ENCODE measurements around the gene LORICRIN.
A peak's percentile ranks its signal among the peaks of the same experiment; 100 is the strongest.
"Not testable (repeated sequence)": the region's sequence is repeated elsewhere in the genome, so short reads cannot be mapped to it uniquely, and the experiment has no call there.

The LORICRIN gene

DNA sequence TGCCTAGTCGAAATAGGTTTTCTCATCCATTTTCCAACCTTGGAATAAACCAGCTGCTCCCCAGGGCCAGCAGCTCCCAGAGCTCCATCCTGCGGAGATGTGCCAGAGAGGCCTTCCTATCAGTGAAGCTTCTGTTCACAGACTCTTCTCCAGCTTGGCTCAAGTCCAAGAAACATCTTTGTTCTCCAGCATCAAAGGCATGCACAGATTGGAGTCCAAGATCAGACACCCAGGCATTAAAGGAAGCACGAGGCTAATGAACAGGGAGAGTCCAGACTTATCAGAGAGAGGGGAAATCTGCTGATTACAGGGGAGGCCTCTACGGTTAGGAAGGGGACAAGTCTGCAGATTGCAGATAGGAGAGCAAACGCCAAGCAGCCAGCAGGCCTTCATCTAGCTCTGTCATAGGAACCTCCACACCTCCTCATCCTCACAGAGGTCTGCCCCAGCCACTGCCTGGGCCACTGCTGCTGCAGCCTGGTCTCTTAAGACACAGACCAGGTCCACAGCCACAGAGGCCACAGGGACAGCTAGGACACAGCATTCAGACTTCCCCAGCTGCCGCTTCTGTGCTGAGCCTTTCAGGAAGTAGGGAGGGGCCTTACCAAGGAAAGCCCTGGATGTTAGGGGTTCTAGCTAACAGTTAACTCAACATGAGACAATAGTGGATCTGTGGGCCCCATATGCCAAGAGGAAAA is 38.7 kb upstream of the LORICRIN start:
- no peak for DNase-seq (ENCODE audit: low read depth)

DNA sequence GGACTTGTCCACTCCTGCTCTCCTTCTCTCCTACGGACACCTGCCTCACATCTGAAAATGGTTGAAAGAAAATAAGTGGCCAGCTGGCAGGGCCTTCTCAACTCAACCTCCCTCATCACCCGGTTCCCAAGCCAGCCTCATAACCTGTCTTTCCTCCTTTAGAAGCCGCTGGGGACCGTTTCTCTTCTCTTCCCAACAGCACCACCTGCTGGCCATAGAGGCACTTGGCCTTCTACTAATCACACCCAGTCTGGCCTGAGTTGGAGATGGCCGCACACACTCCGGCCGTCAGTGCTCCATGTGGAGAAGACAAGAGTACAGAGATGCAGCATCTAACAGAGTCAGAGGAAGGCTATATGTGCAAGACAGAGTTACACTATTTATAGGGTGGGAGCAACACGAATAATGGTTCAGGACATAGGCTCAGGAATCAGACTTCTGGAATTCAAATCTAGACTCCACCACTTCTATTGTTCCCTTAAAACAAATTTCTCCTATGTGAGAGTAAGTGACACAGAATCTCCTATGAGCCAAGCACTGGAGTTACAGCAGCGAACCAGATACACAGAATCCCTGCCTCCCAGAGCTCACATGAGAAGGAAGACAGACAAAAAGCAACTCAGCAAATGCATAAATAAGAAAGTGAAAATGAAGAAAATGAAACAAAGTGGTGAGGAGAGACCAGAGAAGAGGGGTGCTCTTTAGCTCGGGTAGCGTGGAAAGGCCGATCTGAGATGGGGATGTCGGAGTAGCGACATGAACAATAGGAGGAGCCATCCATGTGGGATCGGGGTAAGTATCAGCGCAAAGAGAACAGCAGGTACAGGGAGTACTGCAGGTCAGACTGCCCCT is 36.2 kb upstream of the LORICRIN start:
- not testable (repeated sequence) for H3K4me3 ChIP-seq (ENCODE audit: low read depth, low read length); DNase-seq (ENCODE audit: low read depth)
- TF ChIP-seq, protein P1, sequence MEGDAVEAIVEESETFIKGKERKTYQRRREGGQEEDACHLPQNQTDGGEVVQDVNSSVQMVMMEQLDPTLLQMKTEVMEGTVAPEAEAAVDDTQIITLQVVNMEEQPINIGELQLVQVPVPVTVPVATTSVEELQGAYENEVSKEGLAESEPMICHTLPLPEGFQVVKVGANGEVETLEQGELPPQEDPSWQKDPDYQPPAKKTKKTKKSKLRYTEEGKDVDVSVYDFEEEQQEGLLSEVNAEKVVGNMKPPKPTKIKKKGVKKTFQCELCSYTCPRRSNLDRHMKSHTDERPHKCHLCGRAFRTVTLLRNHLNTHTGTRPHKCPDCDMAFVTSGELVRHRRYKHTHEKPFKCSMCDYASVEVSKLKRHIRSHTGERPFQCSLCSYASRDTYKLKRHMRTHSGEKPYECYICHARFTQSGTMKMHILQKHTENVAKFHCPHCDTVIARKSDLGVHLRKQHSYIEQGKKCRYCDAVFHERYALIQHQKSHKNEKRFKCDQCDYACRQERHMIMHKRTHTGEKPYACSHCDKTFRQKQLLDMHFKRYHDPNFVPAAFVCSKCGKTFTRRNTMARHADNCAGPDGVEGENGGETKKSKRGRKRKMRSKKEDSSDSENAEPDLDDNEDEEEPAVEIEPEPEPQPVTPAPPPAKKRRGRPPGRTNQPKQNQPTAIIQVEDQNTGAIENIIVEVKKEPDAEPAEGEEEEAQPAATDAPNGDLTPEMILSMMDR (IDR thresholded peaks at IDR 0.05; ENCODE audit: low read depth, low read length, missing control alignments): peak; percentile 62

More for the DNA sequence above, 38.7 kb upstream of the LORICRIN start:
- H3K4me3 ChIP-seq (ENCODE audit: low read depth, low read length): no peak overlapping the region
- TF ChIP-seq, protein P1 (IDR thresholded peaks at IDR 0.05; ENCODE audit: low read depth, low read length, missing control alignments): no peak

DNA sequence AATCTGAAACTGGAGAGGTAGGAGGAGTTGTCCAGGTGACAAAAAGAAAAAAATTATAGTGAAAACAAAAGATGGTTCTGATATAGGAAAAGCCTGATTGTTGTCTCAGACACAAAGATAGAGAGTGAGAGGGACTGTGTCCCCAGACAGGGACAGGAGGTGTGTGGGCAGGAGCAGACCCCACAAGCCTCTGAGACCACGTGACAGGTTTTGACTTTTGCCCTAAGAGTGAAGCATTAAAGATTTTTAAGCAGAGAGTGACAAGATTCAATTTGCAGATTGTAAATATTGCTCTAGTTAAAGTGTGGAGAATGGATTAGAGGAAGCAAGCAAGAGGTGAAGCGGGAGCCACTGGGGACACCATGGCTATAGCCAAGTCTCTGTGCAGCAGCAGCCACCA is 31.7 kb upstream of the LORICRIN start:
- no peak for DNase-seq (ENCODE audit: low read depth)

DNA sequence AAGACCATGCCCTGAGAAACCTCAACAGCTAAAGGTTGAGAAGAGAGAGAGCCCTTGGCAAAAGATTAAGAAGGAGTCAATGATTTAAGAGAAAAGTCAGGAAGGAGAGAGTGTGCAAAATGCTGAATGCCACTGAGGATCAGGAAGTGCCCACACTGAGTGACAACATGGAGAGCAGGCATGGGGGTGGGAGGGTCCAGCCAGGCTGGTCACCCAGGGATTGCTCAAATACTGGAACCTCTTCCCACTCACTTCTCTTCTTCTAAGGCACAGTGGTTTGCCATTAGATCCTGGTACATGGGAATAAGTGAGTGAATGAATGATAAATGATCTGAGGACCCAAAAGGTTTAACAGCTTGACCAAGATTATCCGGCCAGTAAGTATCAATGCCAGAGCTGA is 31.0 kb upstream of the LORICRIN start:
- no peak for DNase-seq (ENCODE audit: low read depth)
- TF ChIP-seq, protein P1 (IDR thresholded peaks at IDR 0.05; ENCODE audit: low read depth, low read length, missing control alignments): no peak
- H3K4me3 ChIP-seq (ENCODE audit: low read depth, low read length): no peak overlapping the region

More for the DNA sequence above, 31.7 kb upstream of the LORICRIN start:
- H3K4me3 ChIP-seq (ENCODE audit: low read depth, low read length): no peak overlapping the region
- TF ChIP-seq, protein P1 (IDR thresholded peaks at IDR 0.05; ENCODE audit: low read depth, low read length, missing control alignments): no peak

DNA sequence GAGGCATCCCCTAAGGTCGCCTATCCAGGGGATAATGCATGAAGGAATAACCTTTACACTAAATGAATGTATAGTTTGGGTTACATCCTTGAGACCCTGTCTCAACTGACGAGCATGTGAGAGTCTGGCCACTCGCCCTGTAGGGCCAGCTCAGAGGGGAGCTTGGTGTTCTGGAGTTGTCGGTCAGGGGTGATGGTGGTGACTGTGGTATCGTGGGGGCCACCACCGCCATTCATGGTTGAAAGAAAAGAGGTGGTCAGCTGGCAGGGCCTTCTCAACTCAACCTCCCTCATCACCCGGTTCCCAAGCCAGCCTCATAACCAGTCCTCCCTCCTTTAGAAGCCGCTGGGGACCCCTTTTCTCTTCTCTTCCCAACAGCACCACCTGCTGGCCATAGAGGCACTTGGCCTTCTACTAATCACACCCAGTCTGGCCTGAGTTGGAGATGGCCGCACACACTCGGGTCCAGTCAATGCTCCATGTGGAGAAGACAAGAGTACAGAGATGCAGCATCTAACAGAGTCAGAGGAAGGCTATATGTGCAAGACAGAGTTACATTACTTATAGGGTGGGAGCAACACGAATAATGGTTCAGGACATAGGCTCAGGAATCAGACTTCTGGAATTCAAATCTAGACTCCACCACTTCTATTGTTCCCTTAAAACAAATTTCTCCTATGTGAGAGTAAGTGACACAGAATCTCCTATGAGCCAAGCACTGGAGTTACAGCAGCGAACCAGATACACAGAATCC is 30.2 kb upstream of the LORICRIN start:
- H3K4me3 ChIP-seq (ENCODE audit: low read depth, low read length); DNase-seq (ENCODE audit: low read depth): not testable (repeated sequence)
- TF ChIP-seq, protein P1 (IDR thresholded peaks at IDR 0.05; ENCODE audit: low read depth, low read length, missing control alignments): peak; percentile 58

DNA sequence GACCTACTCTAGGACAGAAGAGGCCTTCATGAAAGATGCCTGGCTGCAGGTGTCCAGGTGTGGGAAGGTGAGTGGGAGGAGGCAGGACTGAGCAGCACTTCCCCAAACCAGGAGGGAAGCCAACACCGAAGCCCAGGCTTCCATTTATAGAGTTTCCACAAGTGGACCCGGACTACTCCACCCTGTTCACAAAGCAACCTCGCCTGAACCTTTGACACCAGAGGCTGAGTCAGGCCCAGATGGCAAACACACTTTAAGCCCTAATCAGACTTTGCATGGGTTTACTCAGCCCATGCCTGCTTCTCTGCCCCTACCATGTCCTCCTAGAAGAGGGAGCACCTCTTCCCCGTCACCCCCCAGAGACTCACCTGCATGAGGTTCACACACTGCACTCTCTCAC is 28.1 kb upstream of the LORICRIN start:
- TF ChIP-seq, protein P1 (IDR thresholded peaks at IDR 0.05; ENCODE audit: low read depth, low read length, missing control alignments): no peak
- DNase-seq (ENCODE audit: low read depth): no peak
- H3K4me3 ChIP-seq (ENCODE audit: low read depth, low read length): no peak overlapping the region
